Progenitor cell of endocrine pancreas (in vitro differentiated cells): ENCODE results near the gene CCDC196. TPM values are rescaled to one million over a fixed set of nuclear protein-coding genes. Genes with fewer than 3 reads are reported as not detected.
"Not testable (repeated sequence)": the region's sequence is repeated elsewhere in the genome, so short reads cannot be mapped to it uniquely, and the experiment has no call there.

ENCODE experiments used
- DNase-seq: peaks from one replicate; pipeline ENCODE4 v3.0.0; 2021; ENCODE audit warnings: low spot score; ENCODE audit not compliant: unreplicated experiment
- H3K27ac Mint-ChIP-seq: 2 replicates; pipeline ENCODE4 v1.8.0; 2021; ENCODE audit warnings: mild to moderate bottlenecking, moderate library complexity, mixed read lengths
- H3K27me3 Mint-ChIP-seq: 2 replicates; pipeline ENCODE4 v1.8.0; 2021; ENCODE audit warnings: mixed read lengths
- H3K36me3 Mint-ChIP-seq: 2 replicates; pipeline ENCODE4 v1.8.0; 2022; ENCODE audit warnings: mixed read lengths; ENCODE audit not compliant: insufficient read depth
- H3K4me1 Mint-ChIP-seq: 2 replicates; pipeline ENCODE4 v1.8.0; 2021; ENCODE audit warnings: low read depth, mixed read lengths
- H3K4me3 Mint-ChIP-seq: 2 replicates; pipeline ENCODE4 v1.8.0; 2021; ENCODE audit warnings: low read depth, mild to moderate bottlenecking, moderate library complexity, mixed read lengths
- H3K9me3 Mint-ChIP-seq: 2 replicates; pipeline ENCODE4 v1.8.0; 2021; ENCODE audit warnings: low read depth, mixed read lengths
- CTCF ChIP-seq: fragments of 200-600 bp; sonication (generic); IDR thresholded peaks from one replicate; pipeline ENCODE4 v1.5.0; 2021; ENCODE audit warnings: antibody characterized with exemption, mild to moderate bottlenecking; ENCODE audit not compliant: unreplicated experiment
- total RNA-seq: library from RNA; stranded (reverse); gene quantifications from 2 replicates; pipeline ENCODE4 v1.2.1, GENCODE V29; 2021

The CCDC196 gene
- total RNA-seq, 1 donor from 2014 or later, result not detected

- H3K27me3 Mint-ChIP-seq, result peaks cover 8% of the 10 kb centered on the region
- no peak overlapping the region for H3K27ac Mint-ChIP-seq
- H3K4me1 Mint-ChIP-seq, result no peaks in the 10 kb centered on the region
- H3K4me3 Mint-ChIP-seq, result no peak overlapping the region
- peak; percentile 82 for TF ChIP-seq CTCF
- no peaks in the 10 kb centered on the region for H3K9me3 Mint-ChIP-seq
- DNase-seq, result no peak
- no peaks in the 10 kb centered on the region for H3K36me3 Mint-ChIP-seq
Measured at GRCh38 chr14:66495218-66496098, 9.3 kb downstream of the CCDC196 start.

GRCh38 chr14:66496188-66496807 lies 10.1 kb downstream of the CCDC196 start:
- no peaks in the 10 kb centered on the region for H3K9me3 Mint-ChIP-seq
- no peaks in the 10 kb centered on the region for H3K36me3 Mint-ChIP-seq
- H3K4me1 Mint-ChIP-seq, result no peaks in the 10 kb centered on the region
- no peak for TF ChIP-seq CTCF
- no peak for DNase-seq
- peaks cover 8% of the 10 kb centered on the region for H3K27me3 Mint-ChIP-seq
- H3K4me3 Mint-ChIP-seq, result no peak overlapping the region
- H3K27ac Mint-ChIP-seq, result no peak overlapping the region

- Mint-ChIP-seq H3K36me3 (no peaks in the 10 kb centered on the region), H3K27ac (no peak overlapping the region), H3K4me3 (no peak overlapping the region), H3K9me3 (no peaks in the 10 kb centered on the region), H3K4me1 (no peaks in the 10 kb centered on the region), H3K27me3 (peaks cover 10% of the 10 kb centered on the region)
- TF ChIP-seq CTCF, result no peak
- DNase-seq, result no peak
Measured at GRCh38 chr14:66496911-66497310, 10.7 kb downstream of the CCDC196 start.

GRCh38 chr14:66498311-66498710 lies 12.1 kb downstream of the CCDC196 start:
- Mint-ChIP-seq H3K27ac (no peak overlapping the region), H3K36me3 (no peaks in the 10 kb centered on the region), H3K4me1 (no peaks in the 10 kb centered on the region), H3K27me3 (peaks cover 13% of the 10 kb centered on the region), H3K4me3 (no peak overlapping the region), H3K9me3 (no peaks in the 10 kb centered on the region)
- no peak for DNase-seq
- TF ChIP-seq CTCF, result no peak

- Mint-ChIP-seq H3K27ac (no peak overlapping the region), H3K4me3 (no peak overlapping the region), H3K4me1 (no peaks in the 10 kb centered on the region), H3K36me3 (no peaks in the 10 kb centered on the region), H3K9me3 (no peaks in the 10 kb centered on the region), H3K27me3 (peaks cover 8% of the 10 kb centered on the region)
- DNase-seq, result no peak
- no peak for TF ChIP-seq CTCF
Measured at GRCh38 chr14:66501592-66501991, 15.4 kb downstream of the CCDC196 start.

GRCh38 chr14:66502836-66503235 lies 16.7 kb downstream of the CCDC196 start:
- not testable (repeated sequence) for DNase-seq, H3K27ac Mint-ChIP-seq, H3K36me3 Mint-ChIP-seq, H3K4me3 Mint-ChIP-seq, H3K9me3 Mint-ChIP-seq, H3K27me3 Mint-ChIP-seq, H3K4me1 Mint-ChIP-seq
